ENCODE data around the gene PVALB.
"Not testable (repeated sequence)": the region's sequence is repeated elsewhere in the genome, so short reads cannot be mapped to it uniquely, and the experiment has no call there.

The PVALB gene

GRCh38 chr22:36754881-36755280 is 62.0 kb downstream of the PVALB start:
- not testable (repeated sequence) for DNase-seq

GRCh38 chr22:36753916-36754315 is 62.9 kb downstream of the PVALB start:
- DNase-seq: no peak

GRCh38 chr22:36753120-36753802 is 63.6 kb downstream of the PVALB start:
- no peak for DNase-seq

Data from central memory CD4-positive, alpha-beta T cell (primary cell).